K562 (cell line): ENCODE data around the gene SC5D. TPM values are rescaled to one million over a fixed set of nuclear protein-coding genes. Genes with fewer than 3 reads are reported as not detected.

Experiments
- ATAC-seq: fragments of 200-7000 bp; cut with Tn5 transposase; 3 replicates; pipeline ENCODE4 v1.9.1; 2020; ENCODE audit warnings: moderate library complexity
- BruUV-seq: library from RNA; stranded (reverse); fragments of 400-500 nt; replicated peaks from 2 replicates; lab custom pipeline; 2021; lab: Mats Ljungman, UMichigan
- CTCF ChIA-PET: fragments of 300-600 bp; formaldehyde crosslinking; extraction: SDS; loops from one replicate; lab custom pipeline; 2021; ENCODE audit warnings: low intra/inter-chr PET ratio; lab: Yijun Ruan, JAX
- POLR2A ChIA-PET: fragments of 300-600, 350-650 bp; sonication (Branson Sonifier 250); formaldehyde crosslinking; extraction: SDS; loops from one replicate; lab custom pipeline; 2021; ENCODE audit warnings: antibody characterized with exemption, inconsistent platforms; lab: Yijun Ruan, JAX
- DNase-seq, 4 experiments: peaks; one replicate each; pipeline versions ENCODE4 v3.0.0 to v3.0.0-alpha.2; 2011 to 2018; ENCODE audit warnings: low spot score in 3 of 4, mixed read lengths in 3 of 4; ENCODE audit errors: extremely low read depth in 1 of 4
- FAIRE-seq: peaks from 2 replicates; lab custom pipeline; 2011; peaks lifted over from hg19 to GRCh38; lab: Jason Lieb, UNC
- H2AFZ ChIP-seq: 2 replicates; pipeline ENCODE4 v1.6.0; 2011; ENCODE audit warnings: low read depth, low read length, control low read depth, inconsistent platforms
- H3K27ac ChIP-seq: fragments of 200-600 bp; 3 replicates; pipeline ENCODE4 v1.8.0; 2011; ENCODE audit warnings: low read depth, mild to moderate bottlenecking, control low read depth, inconsistent platforms, low read length, moderate library complexity, mixed read lengths; ENCODE audit errors: extremely low read depth
- H3K27me3 ChIP-seq, 2 experiments: fragments of 300-600 bp in 1 of 2; 2 replicates in 1 of 2; 3 replicates in 1 of 2; pipeline versions ENCODE4 v1.6.0 to v1.8.0; 2011; ENCODE audit warnings: inconsistent platforms in 2 of 2, low read length in 2 of 2, mild to moderate bottlenecking in 1 of 2, mixed read lengths in 1 of 2, moderate library complexity in 1 of 2; ENCODE audit not compliant: control insufficient read depth in 2 of 2, insufficient read depth in 2 of 2
- H3K36me3 ChIP-seq: fragments of 300-600 bp; 3 replicates; pipeline ENCODE4 v1.8.0; 2011; ENCODE audit warnings: mild to moderate bottlenecking, low read length, inconsistent platforms; ENCODE audit not compliant: control insufficient read depth, insufficient read depth
- H3K4me1 ChIP-seq, 2 experiments: fragments of 200-600 bp in 1 of 2; replicated peaks in 1 of 2; 2 replicates in 1 of 2; 3 replicates in 1 of 2; pipeline versions ENCODE4 v1.5.1 to v1.8.0; 2011; ENCODE audit warnings: inconsistent platforms in 2 of 2, low read length in 2 of 2, mild to moderate bottlenecking in 1 of 2, mixed read lengths in 1 of 2, moderate library complexity in 1 of 2; ENCODE audit not compliant: control insufficient read depth in 2 of 2, insufficient read depth in 2 of 2
- H3K4me2 ChIP-seq: 2 replicates; pipeline ENCODE4 v1.6.1; 2011; ENCODE audit warnings: low read length, control low read depth, inconsistent platforms, mixed read lengths; ENCODE audit not compliant: insufficient read depth
- H3K4me3 ChIP-seq: fragments of 200-600 bp; sonication (generic), shearing (Covaris generic); 2 replicates; pipeline ENCODE4 v1.5.1; 2016; ENCODE audit warnings: control low read depth, inconsistent platforms
- H3K79me2 ChIP-seq: fragments of 200-600 bp; 3 replicates; pipeline ENCODE4 v1.8.0; 2011; ENCODE audit warnings: low read length, inconsistent platforms; ENCODE audit not compliant: control insufficient read depth, insufficient read depth
- H3K9ac ChIP-seq, 2 experiments: 2 replicates each; pipeline versions ENCODE4 v1.6.0 to v1.6.1; 2011; ENCODE audit warnings: low read depth in 2 of 2, low read length in 2 of 2, control low read depth in 1 of 2, inconsistent platforms in 1 of 2, mild to moderate bottlenecking in 1 of 2, mixed read lengths in 1 of 2; ENCODE audit not compliant: insufficient read depth in 1 of 2
- H3K9me1 ChIP-seq: one replicate; pipeline ENCODE4 v1.6.0; 2011; ENCODE audit warnings: inconsistent platforms, mild to moderate bottlenecking, low read length, moderate library complexity; ENCODE audit not compliant: control insufficient read depth, insufficient read depth
- H3K9me3 ChIP-seq: replicated peaks from 2 replicates; pipeline ENCODE4 v1.5.1; 2011; ENCODE audit warnings: low read depth, low read length, inconsistent platforms; ENCODE audit not compliant: control insufficient read depth, insufficient read depth
- H4K20me1 ChIP-seq: replicated peaks from 2 replicates; pipeline ENCODE4 v1.6.1; 2011; ENCODE audit warnings: low read length, inconsistent platforms, mixed read lengths; ENCODE audit not compliant: control insufficient read depth, insufficient read depth
- CBFA2T3 ChIP-seq: fragments of 450-650 bp; IDR thresholded peaks from 2 replicates; pipeline ENCODE4 v1.6.1; 2017
- EZH2 ChIP-seq: IDR thresholded peaks from 2 replicates; pipeline ENCODE4 v1.6.1; 2012; ENCODE audit warnings: low read depth, mild to moderate bottlenecking, inconsistent platforms, low read length, borderline replicate concordance
- FOXK1 ChIP-seq: sonication (generic); formaldehyde crosslinking; IDR thresholded peaks from 2 replicates; pipeline ENCODE4 v1.8.0; 2022; ENCODE audit warnings: missing genetic modification reagents, mild to moderate bottlenecking, borderline replicate concordance
- HDAC1 ChIP-seq, 2 experiments: fragments of 450-650 bp; IDR thresholded peaks; 2 replicates each; pipeline ENCODE4 v1.6.1; 2016 to 2017; ENCODE audit warnings: inconsistent platforms in 1 of 2, mild to moderate bottlenecking in 1 of 2, moderate library complexity in 1 of 2
- HINFP ChIP-seq: fragments of 450-650 bp; conservative IDR thresholded peaks from 2 replicates; pipeline ENCODE4 v1.6.1; 2016; ENCODE audit warnings: missing genetic modification characterization, low read depth, mild to moderate bottlenecking, control low read depth, missing compliant biosample characterization
- NFIC ChIP-seq: fragments of 450-650 bp; IDR thresholded peaks from 2 replicates; pipeline ENCODE4 v1.6.1; 2017; ENCODE audit warnings: mild to moderate bottlenecking, inconsistent platforms
- NFIX ChIP-seq: fragments of 250-450 bp; sonication (Bioruptor Pico); IDR thresholded peaks from 2 replicates; pipeline ENCODE4 v1.4.0; 2020; ENCODE audit warnings: low read depth, mild to moderate bottlenecking, moderate library complexity
- PURB ChIP-seq: sonication (generic); formaldehyde crosslinking; IDR thresholded peaks from 2 replicates; pipeline ENCODE4 v1.9.0; 2021; ENCODE audit warnings: low read depth, mild to moderate bottlenecking, missing genetic modification reagents
- SMARCA5 ChIP-seq: fragments of 450-650 bp; IDR thresholded peaks from 2 replicates; pipeline ENCODE4 v1.6.1; 2016
- TBL1XR1 ChIP-seq, 2 experiments: IDR thresholded peaks; 2 replicates each; pipeline ENCODE4 v1.6.1; 2012; ENCODE audit warnings: improper control_type of control experiment in 2 of 2, low read length in 2 of 2, mild to moderate bottlenecking in 1 of 2
- ZEB2 ChIP-seq: fragments of 450-650 bp; IDR thresholded peaks from 2 replicates; pipeline ENCODE4 v1.6.1; 2016
- ZNF143 ChIP-seq: sonication (generic); formaldehyde crosslinking; IDR thresholded peaks from 2 replicates; pipeline ENCODE4 v1.9.0; 2022; ENCODE audit warnings: mild to moderate bottlenecking, missing genetic modification reagents
- ZNF184 ChIP-seq: sonication (generic); formaldehyde crosslinking; IDR thresholded peaks from 2 replicates; pipeline ENCODE4 v1.5.0; 2020; ENCODE audit warnings: missing genetic modification reagents
- ZNF696 ChIP-seq: fragments of 250-450 bp; sonication (Bioruptor Pico); conservative IDR thresholded peaks from 2 replicates; pipeline ENCODE4 v1.4.0; 2020; ENCODE audit warnings: mild to moderate bottlenecking, moderate library complexity
- ZNF79 ChIP-seq: fragments of 250-450 bp; sonication (Bioruptor Pico); IDR thresholded peaks from 2 replicates; pipeline ENCODE4 v1.4.0; 2020; ENCODE audit warnings: low read depth, mild to moderate bottlenecking, moderate library complexity
- WGBS: fragments of 100-300 bp; shearing (Covaris generic); methylation state at CpG from one replicate; pipeline ENCODE4 v1.1.6; 2016; ENCODE audit warnings: low coverage, mixed read lengths; ENCODE audit not compliant: insufficient coverage; ENCODE audit errors: missing lambda C conversion rate; 5-methylcytosine and 5-hydroxymethylcytosine counted together
- in situ Hi-C: fragments of 300-500 bp; cut with MboI; formaldehyde crosslinking; loops from 4 replicates; pipeline ENCODE4 v1.15.0; 2018; ENCODE audit warnings: inconsistent platforms, mixed read lengths
- intact Hi-C: fragments of 100-400 bp; cut with micrococcal nuclease; formaldehyde crosslinking; loops from 2 replicates; pipeline ENCODE4 v1.14.2; 2022
- polyA plus RNA-seq, 8 experiments: library from polyadenylated mRNA; depleted of rRNA in 4 of 8; stranded (reverse) in 5 of 8; unstranded in 3 of 8; fragments of >200 nt; fragmentation: Nextera tagmentation in 2 of 8; fragmentation: Illumina TruSeq in 1 of 8; extraction: Ambion mirVana in 2 of 8; extraction: Trizol in 1 of 8; gene quantifications; 2 replicates each; pipeline versions ENCODE4 v1.2.1 to v1.2.3, GENCODE V29; 2011 to 2014; ENCODE audit warnings: inconsistent platforms in 1 of 8, missing spikeins in 1 of 8
- total RNA-seq, 7 experiments: library from RNA; depleted of rRNA in 6 of 7; stranded (reverse); fragments of >200 nt in 6 of 7; fragmentation: Illumina TruSeq in 2 of 7; extraction: Trizol in 2 of 7; gene quantifications; 2 replicates each; pipeline versions ENCODE4 v1.2.1 to v1.2.3, GENCODE V29; 2011 to 2021; ENCODE audit warnings: low replicate concordance in 1 of 7
- TF ChIP-seq, protein P1 (sequence below): fragments of 200-400 bp; formaldehyde crosslinking; IDR thresholded peaks from 2 replicates; pipeline ENCODE4 v1.6.1; 2017; ENCODE audit warnings: mild to moderate bottlenecking, low read depth, low read length, moderate library complexity

Gene SC5D
- total and polyA plus RNA-seq, 9 of the 15 experiments (the other 6 are each of a cell fraction or from before 2014, with no cell fraction given), result 7.6 to 84.0 (median 17.4) TPM

- intact Hi-C loops, result no loop called here
- no TSS peak for BruUV-seq
- no peak for ATAC-seq
Measured at GRCh38 chr11:121254756-121255155, 37.8 kb upstream of the SC5D start.

DNA sequence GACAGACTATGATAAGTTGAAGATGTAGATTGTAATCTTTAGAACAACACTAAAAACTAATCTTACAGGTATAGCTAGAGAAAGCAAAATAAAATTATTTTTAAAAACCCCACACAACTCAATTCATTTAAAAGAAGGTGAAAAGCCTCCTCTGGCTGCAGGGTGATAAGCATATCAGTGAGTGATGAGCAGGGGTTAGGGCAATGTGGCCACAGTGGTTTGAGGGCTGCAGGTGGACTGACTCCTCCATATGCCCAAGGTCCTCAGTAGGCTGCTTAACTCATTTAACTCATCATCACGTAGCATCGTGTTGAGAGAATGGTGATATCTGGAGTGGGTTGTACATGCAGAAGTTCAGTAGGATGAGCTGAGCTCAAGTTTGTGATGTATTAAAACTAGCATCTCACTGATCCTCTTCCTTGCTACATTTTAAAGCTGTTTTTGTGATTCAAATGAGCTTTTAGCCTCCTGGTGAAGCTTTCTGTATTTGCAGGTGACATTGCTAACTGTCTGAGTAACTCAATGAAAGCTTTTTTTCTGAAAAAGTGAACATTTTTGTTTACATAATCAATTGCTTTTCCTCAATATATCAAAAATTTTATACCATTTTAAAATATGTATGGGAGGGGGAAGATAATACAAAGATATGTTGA is 37.0 kb upstream of the SC5D start:
- no peak overlapping the region for H3K27ac ChIP-seq
- 0% methylated on average over 2 of the region's 2 CpGs for WGBS
- ATAC-seq (no peak), DNase-seq (no peak), FAIRE-seq (no peak)
- intact Hi-C loops (no loop called here), in situ Hi-C loops (no loop called here)
- no TSS peak for BruUV-seq
- ChIA-PET POLR2A (interaction anchor here (1.6 kb wide), 1 partner anchor 9 kb away, joined by 8 read pairs; no protein-coding TSS in a partner anchor), CTCF (no interaction called here)
- H4K20me1 ChIP-seq, result no peaks in the 10 kb centered on the region
- H3K9me1 ChIP-seq, result no peaks in the 10 kb centered on the region
- no peaks in the 10 kb centered on the region for H3K9me3 ChIP-seq
- H3K4me3 ChIP-seq, result no peak overlapping the region
- no peak overlapping the region for H2AFZ ChIP-seq
- no peaks in the 10 kb centered on the region for H3K4me1 ChIP-seq
- H3K9ac ChIP-seq, result no peak overlapping the region
- no peaks in the 10 kb centered on the region for H3K79me2 ChIP-seq
- no peak overlapping the region for H3K4me2 ChIP-seq
- H3K27me3 ChIP-seq, result no peaks in the 10 kb centered on the region
- no peaks in the 10 kb centered on the region for H3K36me3 ChIP-seq
- TF ChIP-seq HDAC1 (IDR thresholded peaks at IDR 0.05) (no peak), PURB (CRISPR knock-in tag) (no peak), HINFP (tag) (no peak), ZNF79 (CRISPR knock-in tag) (no peak), SMARCA5 (no peak), ZNF143 (no peak), NFIC (no peak), EZH2 (no peak), TBL1XR1 (IDR thresholded peaks at IDR 0.05; ENCODE audit: low read length in 2 of 2) (no peak), CBFA2T3 (no peak), ZEB2 (no peak)
- TF ChIP-seq, protein P1, sequence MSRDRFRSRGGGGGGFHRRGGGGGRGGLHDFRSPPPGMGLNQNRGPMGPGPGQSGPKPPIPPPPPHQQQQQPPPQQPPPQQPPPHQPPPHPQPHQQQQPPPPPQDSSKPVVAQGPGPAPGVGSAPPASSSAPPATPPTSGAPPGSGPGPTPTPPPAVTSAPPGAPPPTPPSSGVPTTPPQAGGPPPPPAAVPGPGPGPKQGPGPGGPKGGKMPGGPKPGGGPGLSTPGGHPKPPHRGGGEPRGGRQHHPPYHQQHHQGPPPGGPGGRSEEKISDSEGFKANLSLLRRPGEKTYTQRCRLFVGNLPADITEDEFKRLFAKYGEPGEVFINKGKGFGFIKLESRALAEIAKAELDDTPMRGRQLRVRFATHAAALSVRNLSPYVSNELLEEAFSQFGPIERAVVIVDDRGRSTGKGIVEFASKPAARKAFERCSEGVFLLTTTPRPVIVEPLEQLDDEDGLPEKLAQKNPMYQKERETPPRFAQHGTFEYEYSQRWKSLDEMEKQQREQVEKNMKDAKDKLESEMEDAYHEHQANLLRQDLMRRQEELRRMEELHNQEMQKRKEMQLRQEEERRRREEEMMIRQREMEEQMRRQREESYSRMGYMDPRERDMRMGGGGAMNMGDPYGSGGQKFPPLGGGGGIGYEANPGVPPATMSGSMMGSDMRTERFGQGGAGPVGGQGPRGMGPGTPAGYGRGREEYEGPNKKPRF, result no peak

More at GRCh38 chr11:121254756-121255155, 37.8 kb upstream of the SC5D start:
- H3K4me2 ChIP-seq, result no peak overlapping the region
- DNase-seq (no peak), FAIRE-seq (no peak)
- no peak overlapping the region for H3K27ac ChIP-seq
- H3K9ac ChIP-seq, result no peak overlapping the region
- no peaks in the 10 kb centered on the region for H3K79me2 ChIP-seq
- no peak overlapping the region for H2AFZ ChIP-seq
- no peak for TF ChIP-seq FOXK1
- TF ChIP-seq ZNF184 (CRISPR knock-in tag), result no peak
- no peak for TF ChIP-seq NFIX
- TF ChIP-seq ZNF696 (CRISPR knock-in tag), result no peak
- no peaks in the 10 kb centered on the region for H3K36me3 ChIP-seq
- no peaks in the 10 kb centered on the region for H3K9me1 ChIP-seq
- ChIA-PET CTCF (no interaction called here), POLR2A (interaction anchor here (1.6 kb wide), 1 partner anchor 8 kb away, joined by 8 read pairs; no protein-coding TSS in a partner anchor)
- no peaks in the 10 kb centered on the region for H3K27me3 ChIP-seq
- no peaks in the 10 kb centered on the region for H3K9me3 ChIP-seq
- no peaks in the 10 kb centered on the region for H4K20me1 ChIP-seq
- no peaks in the 10 kb centered on the region for H3K4me1 ChIP-seq
- no peak overlapping the region for H3K4me3 ChIP-seq
- in situ Hi-C loops, result no loop called here
